T-cell (primary cell): ENCODE measurements around the gene PEAR1. TPM values are rescaled to one million over a fixed set of nuclear protein-coding genes. Genes with fewer than 3 reads are reported as not detected.

ENCODE experiments used
- ATAC-seq, 4 experiments: fragments of 200-7000 bp in 3 of 4; fragments of 150-1000 bp in 1 of 4; cut with Tn5 transposase; replicated peaks in 1 of 4; 1 replicate in 3 of 4; 2 replicates in 1 of 4; pipeline ENCODE4 v1.10.0; 2021; ENCODE audit warnings: moderate library complexity in 3 of 4, mild to moderate bottlenecking in 2 of 4, moderate number of reproducible peaks in 1 of 4
- CTCF ChIA-PET, 2 donors: fragments of 300-600 bp; sonication (Branson Sonifier 250); formaldehyde crosslinking; loops; one replicate each; lab custom pipeline; 2022; ENCODE audit warnings: antibody characterized with exemption in 2 of 2; lab: Charles Lee
- POLR2A ChIA-PET, 2 donors: fragments of 300-600 bp; sonication (Branson Sonifier 250); formaldehyde crosslinking; loops; one replicate each; lab custom pipeline; 2022; ENCODE audit warnings: antibody characterized with exemption in 2 of 2; lab: Charles Lee
- DNase-seq, 35 experiments: peaks; one replicate each; pipeline versions ENCODE4 v3.0.0 to v3.0.0-alpha.2; 2013 to 2023
- H3K27ac ChIP-seq: one replicate; pipeline ENCODE4 v1.5.1; 2013; ENCODE audit warnings: low read length
- H3K27me3 ChIP-seq, 2 experiments: replicated peaks in 1 of 2; 1 replicate in 1 of 2; 2 replicates in 1 of 2; pipeline versions ENCODE4 v1.6.1 to v1.7.0; 2013; ENCODE audit warnings: low read length in 1 of 2, mixed read lengths in 1 of 2; ENCODE audit not compliant: control insufficient read depth in 2 of 2, insufficient read depth in 2 of 2; ENCODE audit errors: extremely low read depth in 1 of 2
- H3K36me3 ChIP-seq, 2 donors: 1 replicate in 1 of 2; 2 replicates in 1 of 2; pipeline versions ENCODE4 v1.6.1 to v1.7.0; 2013; ENCODE audit warnings: low read length in 1 of 2; ENCODE audit not compliant: control insufficient read depth in 2 of 2, insufficient read depth in 1 of 2; ENCODE audit errors: extremely low read depth in 1 of 2
- H3K4me1 ChIP-seq, 2 experiments: 1 replicate in 1 of 2; 2 replicates in 1 of 2; pipeline versions ENCODE4 v1.6.1 to v1.7.0; 2013; ENCODE audit warnings: low read length in 2 of 2, mixed read lengths in 1 of 2; ENCODE audit not compliant: insufficient read depth in 2 of 2, control insufficient read depth in 1 of 2; ENCODE audit errors: extremely low read depth in 1 of 2
- H3K4me3 ChIP-seq, 2 donors: 1 replicate in 1 of 2; 2 replicates in 1 of 2; pipeline versions ENCODE4 v1.5.1 to v1.7.0; 2013; ENCODE audit warnings: mild to moderate bottlenecking in 2 of 2, low read length in 1 of 2, moderate library complexity in 1 of 2; ENCODE audit not compliant: control insufficient read depth in 1 of 2; ENCODE audit errors: extremely low read depth in 1 of 2
- H3K9me3 ChIP-seq: 2 replicates; pipeline ENCODE4 v1.7.0; 2013
- H3K27ac Mint-ChIP-seq, 2 donors: one replicate each; pipeline ENCODE4 v1.8.0; 2020 to 2021; ENCODE audit warnings: mild to moderate bottlenecking in 2 of 2, mixed read lengths in 2 of 2
- H3K27me3 Mint-ChIP-seq, 2 donors: one replicate each; pipeline ENCODE4 v1.8.0; 2021 to 2022; ENCODE audit warnings: mixed read lengths in 2 of 2
- H3K36me3 Mint-ChIP-seq: one replicate; pipeline ENCODE4 v1.8.0; 2021; ENCODE audit warnings: mixed read lengths
- H3K4me1 Mint-ChIP-seq, 3 donors: one replicate each; pipeline ENCODE4 v1.8.0; 2020 to 2022; ENCODE audit warnings: mixed read lengths in 3 of 3, mild to moderate bottlenecking in 1 of 3
- H3K4me3 Mint-ChIP-seq, 3 donors: one replicate each; pipeline ENCODE4 v1.8.0; 2020 to 2022; ENCODE audit warnings: mild to moderate bottlenecking in 3 of 3, mixed read lengths in 3 of 3, moderate library complexity in 3 of 3
- H3K9me3 Mint-ChIP-seq, 3 donors: one replicate each; pipeline ENCODE4 v1.8.0; 2020 to 2022; ENCODE audit warnings: mixed read lengths in 3 of 3
- WGBS: methylation state at CpG from one replicate; pipeline ENCODE4 v1.1.5; 2013; ENCODE audit warnings: missing lambda C conversion rate; ENCODE audit not compliant: insufficient coverage; 5-methylcytosine and 5-hydroxymethylcytosine counted together
- total RNA-seq, 35 experiments: library from RNA in 6 of 35; stranded (reverse) in 6 of 35; fragments of 120-200 nt in 1 of 35; gene quantifications; one replicate each; pipeline versions ENCODE4 v1.2.1 to v1.2.4 and lab custom pipeline; 2013 to 2026

PEAR1 gene
- total RNA-seq, 5 donors from 2014 or later (not counting 1 experiment from before 2014, with no cell fraction given): 0.09 to 0.67 (median 0.28) TPM

DNA sequence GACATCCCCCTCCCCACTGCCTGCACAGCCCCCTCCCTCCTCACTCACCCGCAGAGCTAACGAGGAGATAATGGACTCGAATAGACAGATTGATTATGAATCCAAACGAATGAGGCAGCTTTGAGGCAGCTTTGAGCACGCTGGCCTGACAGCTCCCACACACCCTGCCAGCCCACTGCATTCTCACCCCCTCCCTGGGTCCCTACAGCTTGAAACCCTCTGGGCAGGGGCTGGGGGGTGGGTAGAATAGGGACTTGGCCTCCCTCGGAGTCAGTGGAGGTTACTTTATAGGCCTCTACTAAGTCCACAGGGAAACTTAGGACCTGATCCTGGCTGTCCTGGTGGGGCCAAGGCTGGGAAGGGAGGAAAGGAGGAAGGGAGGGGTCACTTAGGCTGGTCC, 30.9 kb upstream of the PEAR1 start:
- WGBS: 83% methylated on average over 1 of the region's 6 CpGs
- Mint-ChIP-seq H3K4me1 (peaks cover 29 to 44% (median 42%) of the 10 kb centered on the region in 3 donors), H3K4me3 (no peak overlapping the region), H3K27ac (no peak overlapping the region), H3K36me3 (no peaks in the 10 kb centered on the region), H3K27me3 (peaks cover 49 to 76% of the 10 kb centered on the region in 2 donors), H3K9me3 (no peaks in the 10 kb centered on the region)
- Histone ChIP-seq H3K9me3 (no peaks in the 10 kb centered on the region), H3K27ac (no peak overlapping the region), H3K4me3 (no peak overlapping the region), H3K27me3 (peaks cover 13 to 93% of the 10 kb centered on the region in 2 experiments), H3K4me1 (peaks cover 9 to 44% of the 10 kb centered on the region in 2 experiments), H3K36me3 (no peaks in the 10 kb centered on the region)
- ChIA-PET CTCF (interaction anchor here (0.6 to 3.6 kb wide), 3 partner anchors 52 to 135 kb away, joined by 3 to 29 read pairs (median 3); partner anchors contain the start of genes ISG20L2 (in 1 of the 2) and METTL25B (in 1 of the 2)), POLR2A (no interaction called here)
- ATAC-seq (no peak), DNase-seq (no peak)

GRCh38 chr1:156862997-156863599, 30.4 kb upstream of the PEAR1 start:
- POLR2A ChIA-PET: no interaction called here
- no peak for ATAC-seq
- H3K4me3 Mint-ChIP-seq: no peak overlapping the region
- DNase-seq: no peak
- peaks cover 13 to 92% of the 10 kb centered on the region in 2 experiments for H3K27me3 ChIP-seq
- H3K27me3 Mint-ChIP-seq: peaks cover 44 to 74% of the 10 kb centered on the region in 2 donors
- WGBS: 44% methylated on average over 7 of the region's 10 CpGs
- peak overlapping the region in 1 of 2 donors; percentile 17 for H3K27ac Mint-ChIP-seq
- H3K27ac ChIP-seq: no peak overlapping the region
- CTCF ChIA-PET: interaction anchor here in 1 of 2 donors (0.5 kb wide), 1 partner anchor 646 kb away, joined by 4 read pairs; no protein-coding TSS in a partner anchor
- H3K36me3 Mint-ChIP-seq: no peaks in the 10 kb centered on the region
- H3K9me3 Mint-ChIP-seq: no peaks in the 10 kb centered on the region
- H3K9me3 ChIP-seq: no peaks in the 10 kb centered on the region
- no peaks in the 10 kb centered on the region for H3K36me3 ChIP-seq
- H3K4me1 ChIP-seq: peaks cover 9 to 44% of the 10 kb centered on the region in 2 experiments
- peaks cover 29 to 46% (median 45%) of the 10 kb centered on the region in 3 donors for H3K4me1 Mint-ChIP-seq
- no peak overlapping the region for H3K4me3 ChIP-seq

DNA sequence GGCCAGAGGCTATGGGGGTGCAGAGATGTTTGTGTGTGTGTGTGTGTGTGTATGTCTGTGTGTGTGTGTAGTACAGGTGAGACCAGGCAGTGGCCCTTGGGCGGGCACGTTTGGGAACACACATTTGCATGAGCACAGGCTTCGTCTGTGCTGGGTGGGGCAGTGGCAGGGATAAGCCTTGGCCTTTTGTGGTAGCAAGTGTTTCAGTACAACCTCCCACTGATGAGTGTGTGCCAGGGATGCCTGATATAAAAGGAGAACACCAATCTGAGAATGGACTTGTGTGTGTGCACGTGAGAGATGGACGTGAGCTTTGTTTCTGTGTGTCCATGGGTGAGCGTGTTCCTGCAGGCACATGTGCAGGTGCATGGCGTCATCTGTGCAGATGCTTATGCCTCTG, 29.9 kb upstream of the PEAR1 start:
- peaks cover 27 to 44% (median 39%) of the 10 kb centered on the region in 3 donors for H3K4me1 Mint-ChIP-seq
- H3K27me3 ChIP-seq: peaks cover 13 to 92% of the 10 kb centered on the region in 2 experiments
- CTCF ChIA-PET: interaction anchor here in 1 of 2 donors (0.5 kb wide), 1 partner anchor 646 kb away, joined by 4 read pairs; no protein-coding TSS in a partner anchor

GRCh38 chr1:156864796-156865195, 28.7 kb upstream of the PEAR1 start:
- Histone ChIP-seq H3K9me3 (no peaks in the 10 kb centered on the region), H3K4me3 (no peak overlapping the region), H3K27ac (no peak overlapping the region), H3K4me1 (peaks cover 9 to 37% of the 10 kb centered on the region in 2 experiments), H3K27me3 (peaks cover 13 to 86% of the 10 kb centered on the region in 2 experiments), H3K36me3 (no peaks in the 10 kb centered on the region)
- ATAC-seq (no peak), DNase-seq (no peak)
- POLR2A ChIA-PET: no interaction called here
- Mint-ChIP-seq H3K27me3 (peaks cover 37 to 63% of the 10 kb centered on the region in 2 donors), H3K27ac (no peak overlapping the region), H3K4me3 (no peak overlapping the region), H3K9me3 (no peaks in the 10 kb centered on the region), H3K4me1 (peaks cover 26 to 37% (median 36%) of the 10 kb centered on the region in 3 donors), H3K36me3 (no peaks in the 10 kb centered on the region)
- WGBS: 100% methylated on average over 2 of the region's 4 CpGs
- CTCF ChIA-PET: no interaction called here

More for the DNA sequence above, 29.9 kb upstream of the PEAR1 start:
- WGBS: 89% methylated on average over 7 of the region's 7 CpGs
- Histone ChIP-seq H3K4me3 (no peak overlapping the region), H3K9me3 (no peaks in the 10 kb centered on the region), H3K27ac (no peak overlapping the region), H3K4me1 (peaks cover 9 to 44% of the 10 kb centered on the region in 2 experiments), H3K36me3 (no peaks in the 10 kb centered on the region)
- DNase-seq (no peak), ATAC-seq (no peak)
- H3K4me3 Mint-ChIP-seq: no peak overlapping the region
- POLR2A ChIA-PET: no interaction called here
- no peaks in the 10 kb centered on the region for H3K36me3 Mint-ChIP-seq
- H3K27me3 Mint-ChIP-seq: peaks cover 39 to 69% of the 10 kb centered on the region in 2 donors
- no peaks in the 10 kb centered on the region for H3K9me3 Mint-ChIP-seq
- peak overlapping the region in 1 of 2 donors; percentile 17 for H3K27ac Mint-ChIP-seq

DNA sequence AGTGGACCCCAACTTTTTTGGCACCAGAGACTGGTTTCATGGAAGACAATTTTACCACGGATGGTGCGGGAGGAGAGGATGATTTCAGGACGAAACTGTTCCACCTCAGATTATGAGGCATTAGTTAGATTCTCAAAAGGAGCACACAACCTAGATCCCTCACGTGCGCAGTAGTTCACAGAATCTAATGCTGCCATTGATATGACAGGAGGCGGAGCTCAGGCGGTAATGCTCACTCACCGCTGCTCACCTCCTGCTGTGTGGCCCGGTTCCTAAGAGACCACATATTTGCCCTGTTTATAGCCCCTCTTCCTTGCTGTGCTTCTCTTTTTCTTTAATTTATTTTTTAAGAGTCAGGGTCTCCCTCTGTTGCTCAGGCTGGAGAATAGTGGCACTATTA, 28.3 kb upstream of the PEAR1 start:
- Mint-ChIP-seq H3K4me3 (no peak overlapping the region), H3K36me3 (no peaks in the 10 kb centered on the region), H3K27ac (no peak overlapping the region), H3K9me3 (no peaks in the 10 kb centered on the region), H3K4me1 (peaks cover 24 to 34% (median 33%) of the 10 kb centered on the region in 3 donors), H3K27me3 (peaks cover 34 to 58% of the 10 kb centered on the region in 2 donors)
- ATAC-seq (no peak), DNase-seq (no peak)
- Histone ChIP-seq H3K27me3 (peaks cover 13 to 82% of the 10 kb centered on the region in 2 experiments), H3K27ac (no peak overlapping the region), H3K36me3 (no peaks in the 10 kb centered on the region), H3K4me3 (no peak overlapping the region), H3K9me3 (no peaks in the 10 kb centered on the region), H3K4me1 (peaks cover 7 to 32% of the 10 kb centered on the region in 2 experiments)
- ChIA-PET CTCF (no interaction called here), POLR2A (no interaction called here)
- WGBS: 99% methylated on average over 8 of the region's 9 CpGs

DNA sequence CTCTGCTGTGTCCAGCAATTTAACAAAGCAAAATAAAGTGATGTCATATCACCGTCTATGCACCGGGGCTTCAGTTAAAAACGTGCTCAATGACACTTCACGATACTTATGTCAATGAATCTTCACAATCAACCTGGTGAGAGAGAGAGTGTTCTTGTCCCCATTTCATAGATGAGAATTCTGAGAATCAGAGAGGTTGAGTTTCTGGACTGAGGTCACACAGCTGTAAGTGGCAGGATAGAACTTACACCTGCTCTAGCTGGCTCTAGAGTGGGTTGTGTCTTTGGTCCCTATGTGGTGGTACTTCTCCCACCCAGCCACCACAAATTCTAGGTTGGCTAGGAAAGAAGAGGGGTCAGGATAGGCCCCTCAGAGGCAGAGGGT, 27.7 kb upstream of the PEAR1 start:
- ATAC-seq: no peak
- peaks cover 22 to 31% (median 29%) of the 10 kb centered on the region in 3 donors for H3K4me1 Mint-ChIP-seq

More for the DNA sequence above, 27.7 kb upstream of the PEAR1 start:
- Histone ChIP-seq H3K4me1 (peaks cover 6 to 26% of the 10 kb centered on the region in 2 experiments), H3K9me3 (no peaks in the 10 kb centered on the region), H3K27me3 (peaks cover 13 to 77% of the 10 kb centered on the region in 2 experiments), H3K36me3 (no peaks in the 10 kb centered on the region), H3K4me3 (no peak overlapping the region), H3K27ac (no peak overlapping the region)
- 87% methylated on average over 3 of the region's 4 CpGs for whole genome bisulfite sequencing
- Mint-ChIP-seq H3K36me3 (no peaks in the 10 kb centered on the region), H3K27ac (no peak overlapping the region), H3K9me3 (no peaks in the 10 kb centered on the region), H3K27me3 (peaks cover 32 to 56% of the 10 kb centered on the region in 2 donors), H3K4me3 (no peak overlapping the region)
- DNase-seq: no peak
- ChIA-PET POLR2A (no interaction called here), CTCF (no interaction called here)
